NCI-H82 treated with DMSO at 0.1 percent for 48 hours (cell line): ENCODE results near the gene JAK1.

Source experiments
- DNase-seq: peaks from one replicate; lab custom pipeline; 2025; ENCODE audit not compliant: unreplicated experiment; lab: John Stamatoyannopoulos, UW

JAK1 gene

DNA sequence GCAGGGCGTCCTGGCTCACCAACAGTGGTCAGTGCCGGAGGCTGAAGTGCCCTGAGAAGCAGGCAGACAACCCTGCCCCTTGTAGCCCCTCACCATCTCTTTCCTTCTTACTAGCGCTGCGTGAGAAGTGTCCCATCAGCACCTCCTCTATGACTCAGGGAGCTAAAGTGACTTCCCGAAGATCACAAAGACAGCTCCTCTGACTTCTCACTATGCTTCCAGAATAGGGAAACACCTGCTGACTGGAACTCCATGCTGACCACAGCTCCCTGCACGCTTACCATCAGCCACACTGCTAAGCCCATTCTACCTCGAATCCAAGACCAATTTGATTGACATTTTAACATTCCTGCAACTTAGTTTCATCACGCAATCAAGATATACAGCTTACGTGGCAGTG, 92.8 kb downstream of the JAK1 start:
- DNase-seq: no peak

DNA sequence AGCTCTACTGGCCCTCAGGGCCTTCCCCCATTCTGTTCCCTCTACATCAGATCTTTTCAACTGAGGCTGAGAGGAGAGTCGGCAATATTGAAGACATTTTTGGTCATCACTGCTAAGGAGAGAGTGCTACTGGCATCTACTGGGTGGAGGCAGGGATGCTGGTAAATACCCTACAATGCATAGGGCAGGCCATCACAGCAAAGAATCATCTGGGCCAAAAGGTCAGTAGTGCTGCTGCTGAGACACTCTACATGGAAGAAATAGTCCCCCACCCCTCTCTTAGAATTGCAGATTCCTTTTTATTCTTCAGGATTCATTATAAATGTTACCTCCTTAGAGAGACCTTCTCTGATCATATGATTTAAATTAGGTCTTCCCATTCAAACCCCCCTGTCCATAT, 94.3 kb downstream of the JAK1 start:
- no peak for DNase-seq

DNA sequence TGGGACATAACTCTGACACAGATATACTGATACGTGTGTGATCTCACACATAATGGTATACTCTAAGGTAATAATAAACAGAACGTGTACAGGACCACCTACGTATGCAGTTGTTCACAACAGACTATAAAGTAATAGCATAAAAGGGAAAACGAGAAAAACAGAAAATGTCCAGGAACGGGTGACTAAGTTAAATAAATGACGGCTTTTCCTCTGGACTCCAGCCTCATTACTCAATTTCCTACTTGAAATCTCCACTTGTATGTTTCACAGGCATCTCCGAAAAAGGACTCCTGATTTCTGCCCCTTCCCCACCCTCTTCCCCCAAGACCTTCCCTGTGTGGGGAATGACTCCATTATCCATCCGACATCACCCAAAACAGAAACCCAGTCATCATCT, 95.1 kb downstream of the JAK1 start:
- DNase-seq: no peak

DNA sequence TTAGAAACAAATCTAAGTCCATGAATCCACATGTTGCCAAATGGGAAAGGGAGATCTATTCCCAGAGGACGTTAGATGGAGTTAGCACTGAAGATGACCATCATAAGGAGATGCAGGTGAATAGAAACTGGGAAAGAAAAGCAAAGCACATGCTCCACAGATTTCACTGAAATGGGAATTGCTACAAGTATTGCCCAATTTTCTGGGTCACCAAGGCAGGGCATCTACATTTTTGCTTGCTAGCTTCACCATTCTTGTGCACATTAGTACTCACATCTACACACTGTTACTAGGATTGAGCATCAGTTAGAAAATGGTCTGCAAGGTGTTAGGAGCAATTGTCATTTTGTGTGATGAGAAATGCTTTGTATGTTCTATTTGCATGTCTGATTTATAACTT, 99.1 kb downstream of the JAK1 start:
- DNase-seq: no peak

DNA sequence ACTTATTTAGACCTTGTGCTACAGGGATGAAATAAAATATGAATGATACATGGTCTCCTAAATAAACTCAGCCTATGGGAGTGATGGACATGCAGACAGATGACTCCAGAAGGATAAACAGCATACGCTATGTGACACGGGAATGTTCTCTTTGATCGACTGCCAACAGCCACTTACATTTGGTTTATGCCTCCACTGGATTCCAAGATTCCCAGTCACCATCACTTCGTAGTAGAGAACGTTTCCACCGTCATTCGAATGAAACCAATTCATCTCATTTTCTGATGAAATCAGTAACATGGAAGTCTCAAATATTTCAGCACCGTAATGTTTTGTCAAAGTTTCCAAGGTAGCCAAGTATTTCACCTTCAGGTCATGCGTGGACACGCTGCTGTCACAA, 99.7 kb downstream of the JAK1 start:
- no peak for DNase-seq

DNA sequence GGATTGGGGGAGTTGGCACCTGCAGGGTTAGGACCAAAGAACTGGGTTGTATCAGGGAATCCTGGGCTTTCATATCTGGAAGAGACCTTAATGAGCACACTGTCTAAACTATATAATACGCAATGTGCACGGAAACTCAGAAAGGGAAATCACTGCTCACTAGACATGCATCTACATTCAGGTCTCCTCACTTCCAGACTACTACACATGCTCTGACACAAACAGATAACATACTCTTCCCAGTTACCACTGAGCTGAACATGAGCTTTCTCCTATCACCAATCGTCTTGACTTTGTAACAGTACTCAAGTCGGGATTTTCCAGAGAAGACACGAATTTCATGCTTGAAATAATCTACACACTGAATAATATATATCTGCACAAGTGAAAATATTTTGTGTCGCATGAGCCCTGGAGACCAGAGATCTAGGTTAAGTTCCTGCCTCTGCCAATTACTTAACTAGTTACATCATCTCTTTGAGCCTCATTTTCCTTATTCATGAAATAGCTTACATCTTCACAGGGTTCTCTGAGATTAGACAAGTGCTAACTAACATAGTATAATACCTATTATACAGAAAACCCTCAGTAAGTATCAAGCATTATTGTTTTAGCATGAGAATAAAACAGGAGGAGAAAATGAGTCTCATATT, 101.1 kb downstream of the JAK1 start:
- no peak for DNase-seq

DNA sequence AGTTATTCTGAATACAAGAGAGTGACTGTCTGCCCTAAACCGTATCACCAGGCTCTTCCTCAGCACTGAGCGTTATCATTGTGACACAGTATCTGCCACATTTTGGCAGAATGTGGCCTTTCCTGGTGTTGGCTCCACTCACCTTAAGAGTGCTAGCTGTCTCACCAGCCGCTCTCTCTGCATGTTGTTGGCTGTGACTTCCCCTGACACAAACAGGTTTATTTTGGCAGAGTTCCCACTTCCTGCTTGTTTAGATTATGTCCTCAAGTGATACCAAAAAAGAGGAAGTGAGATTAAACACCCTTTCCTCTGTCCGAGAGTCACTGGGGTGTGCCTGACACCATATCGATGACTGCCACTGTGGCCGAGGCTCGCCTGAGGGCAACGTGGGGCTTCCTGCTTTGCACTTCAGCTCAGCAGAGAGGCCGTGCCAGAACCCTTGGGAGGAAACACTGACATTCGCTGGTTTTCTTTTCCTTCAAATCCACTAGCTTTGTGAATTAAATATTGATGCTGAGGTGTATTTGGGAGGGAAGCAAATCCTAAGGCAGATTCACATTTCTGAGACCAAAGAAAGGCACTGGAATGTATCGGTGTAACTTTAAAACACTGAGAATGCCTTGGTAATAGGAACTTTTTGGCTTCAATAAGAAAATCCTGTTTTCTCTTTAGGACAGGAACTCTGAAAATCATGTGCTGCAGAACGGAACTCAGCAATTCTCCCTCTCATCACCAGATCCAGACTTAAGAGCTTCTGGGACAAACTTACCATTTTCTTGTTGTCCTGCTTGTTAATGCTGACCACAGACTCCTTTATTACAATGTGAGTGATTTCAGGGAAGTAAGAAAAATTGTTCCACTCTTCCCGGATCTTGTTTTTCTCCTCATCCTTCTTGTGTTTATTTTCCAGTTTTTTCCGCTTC, 102.1 kb downstream of the JAK1 start:
- DNase-seq: no peak

DNA sequence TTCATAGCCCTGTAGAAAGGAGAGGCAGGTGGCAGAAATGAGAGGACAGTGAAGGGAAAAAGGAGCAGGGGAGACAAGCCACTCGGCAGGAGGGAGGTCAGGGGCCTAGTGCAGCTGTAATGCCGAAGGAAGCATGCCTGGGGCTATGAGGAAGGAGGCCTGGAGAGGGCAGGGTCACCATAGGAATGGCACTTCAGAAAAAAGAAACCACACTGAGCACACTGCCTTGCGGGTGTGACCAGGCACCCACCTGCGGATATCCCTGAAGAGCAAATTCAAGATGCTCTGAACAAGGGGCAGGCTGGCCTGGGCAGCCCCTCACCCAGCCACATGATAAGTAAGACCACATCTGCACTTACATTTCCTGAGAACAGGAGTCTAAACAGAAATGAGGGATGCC, 104.7 kb downstream of the JAK1 start:
- no peak for DNase-seq

DNA sequence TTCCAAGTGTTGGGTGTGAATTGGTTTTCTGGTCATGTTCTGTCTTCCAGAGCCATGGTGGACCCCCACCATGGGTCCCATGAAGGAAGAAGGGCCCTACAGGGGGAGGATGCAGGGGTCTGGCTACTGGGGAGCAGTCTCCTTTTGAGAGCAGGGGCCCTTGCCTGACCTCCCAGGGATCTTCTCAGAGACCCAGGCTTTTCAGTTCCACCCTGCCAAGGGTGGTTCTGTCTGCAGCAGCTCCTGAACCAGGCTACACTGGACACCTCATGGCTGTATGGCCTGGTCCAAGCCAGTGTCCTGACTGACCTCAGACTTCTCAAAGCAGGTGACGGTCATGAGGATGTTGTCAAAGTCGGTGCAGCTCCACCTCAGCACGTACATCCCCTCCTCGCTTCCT, 109.0 kb downstream of the JAK1 start:
- DNase-seq: no peak

DNA sequence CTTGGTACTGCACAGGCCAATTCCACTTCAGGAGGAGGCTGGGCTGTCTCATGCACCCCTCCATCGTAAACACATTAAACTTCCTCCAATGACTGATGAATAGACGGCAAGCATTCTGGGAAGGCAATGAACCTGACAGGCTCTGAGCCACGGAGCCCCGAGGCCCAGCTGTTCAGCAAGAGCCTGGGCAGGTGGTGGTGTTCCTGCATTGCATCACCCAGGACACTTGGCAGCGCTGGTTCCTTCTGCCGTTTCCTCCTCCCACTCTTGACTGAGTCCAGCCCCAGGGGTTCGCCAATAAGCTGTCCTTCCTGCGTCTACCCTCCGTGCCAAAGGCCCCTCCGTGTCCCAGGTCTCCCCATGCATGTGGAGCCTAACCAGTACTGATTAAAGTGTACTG, 109.8 kb downstream of the JAK1 start:
- no peak for DNase-seq

DNA sequence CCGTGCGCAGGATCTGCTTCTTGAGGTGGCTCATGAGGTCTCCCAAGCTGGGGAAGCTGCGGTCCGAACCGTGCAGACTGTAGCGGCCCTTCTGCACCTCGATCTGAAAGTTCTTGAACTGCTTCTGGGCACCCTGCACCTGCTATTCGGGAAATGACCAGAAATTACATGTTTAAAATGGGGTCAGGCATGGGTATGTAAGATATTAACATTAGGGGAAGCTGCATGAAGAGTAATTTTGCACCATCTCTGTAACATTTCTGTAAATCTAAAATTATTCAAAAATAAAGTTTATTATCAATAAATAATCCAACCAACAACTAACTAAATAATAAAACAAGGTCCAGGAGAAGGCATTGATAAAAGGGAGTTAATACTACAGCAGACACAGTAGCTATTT, 110.8 kb downstream of the JAK1 start:
- no peak for DNase-seq

DNA sequence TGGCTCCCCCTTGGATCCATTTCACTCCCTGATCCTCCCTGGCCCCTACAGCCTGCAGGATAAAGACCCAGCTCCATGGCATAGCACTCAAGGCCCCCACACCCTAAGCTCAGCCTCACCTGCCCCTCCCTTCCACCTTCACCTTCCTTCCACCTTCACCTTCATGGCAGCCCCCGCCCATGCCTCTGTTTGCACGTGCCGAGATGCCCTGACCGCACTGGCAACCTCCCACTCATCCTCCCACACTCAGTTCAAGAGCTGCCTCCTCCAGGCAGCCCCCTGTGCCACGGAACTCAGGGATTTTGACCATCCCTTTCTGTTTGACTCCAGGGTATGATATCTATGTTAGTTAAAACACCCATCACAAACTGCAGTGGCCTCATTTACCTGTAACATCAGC, 111.7 kb downstream of the JAK1 start:
- DNase-seq: no peak

DNA sequence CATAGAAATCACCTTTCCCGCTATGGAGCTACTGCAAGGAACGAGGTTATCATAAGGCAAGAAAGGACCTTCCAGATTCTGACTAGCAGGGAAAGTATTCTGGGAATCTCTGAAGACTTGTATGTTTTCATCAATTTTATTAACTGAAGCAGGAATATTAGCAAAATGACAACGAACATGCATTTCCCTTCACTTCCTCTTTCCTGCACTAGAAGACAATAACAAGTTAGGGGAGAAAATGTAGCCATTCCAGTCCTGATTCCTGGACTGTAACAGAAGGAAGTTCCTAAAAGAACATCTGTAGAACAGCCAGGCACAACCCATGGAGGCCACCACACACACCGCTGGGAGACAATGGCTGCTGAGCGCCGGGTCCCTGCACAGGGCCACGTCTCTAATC, 114.7 kb downstream of the JAK1 start:
- no peak for DNase-seq

DNA sequence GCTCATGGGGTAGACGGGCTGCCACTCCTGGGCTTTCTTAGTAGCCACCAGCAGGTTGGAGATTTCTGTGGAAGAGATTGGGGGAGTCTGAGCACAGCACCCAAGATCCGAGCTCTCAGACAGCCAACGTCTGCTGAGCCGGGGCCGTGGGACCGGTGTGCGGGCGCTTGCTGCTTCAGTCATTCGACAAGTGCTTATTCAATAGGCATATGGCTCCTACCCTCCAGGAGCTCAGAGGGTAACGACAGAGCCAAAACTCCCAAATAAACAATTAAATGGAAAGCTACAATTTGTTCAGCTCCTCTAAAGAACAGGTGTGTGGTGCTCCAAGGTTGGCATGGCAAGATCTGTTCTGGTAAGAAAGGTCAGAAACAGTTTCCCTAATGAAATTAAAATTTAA, 115.5 kb downstream of the JAK1 start:
- no peak for DNase-seq

DNA sequence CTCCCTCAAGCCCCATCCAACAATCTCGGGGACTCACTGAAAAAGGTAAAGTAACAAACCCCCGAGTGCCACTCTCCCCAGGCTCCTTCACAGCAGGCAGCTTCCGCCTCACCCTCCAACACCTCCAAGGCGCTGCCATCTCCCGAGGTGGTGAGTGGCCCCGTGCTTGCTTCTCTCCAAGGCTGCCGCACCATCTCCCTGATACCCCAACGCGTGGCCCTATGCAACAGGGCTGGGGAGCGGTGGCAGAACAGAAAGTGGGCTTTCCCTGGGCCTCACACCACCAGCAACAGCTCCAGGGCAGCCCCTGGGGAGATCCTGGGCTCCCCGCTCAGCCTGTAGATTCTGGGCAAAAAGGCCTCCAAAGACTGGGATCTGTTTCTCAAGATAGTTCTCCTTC, 116.4 kb downstream of the JAK1 start:
- DNase-seq: no peak

DNA sequence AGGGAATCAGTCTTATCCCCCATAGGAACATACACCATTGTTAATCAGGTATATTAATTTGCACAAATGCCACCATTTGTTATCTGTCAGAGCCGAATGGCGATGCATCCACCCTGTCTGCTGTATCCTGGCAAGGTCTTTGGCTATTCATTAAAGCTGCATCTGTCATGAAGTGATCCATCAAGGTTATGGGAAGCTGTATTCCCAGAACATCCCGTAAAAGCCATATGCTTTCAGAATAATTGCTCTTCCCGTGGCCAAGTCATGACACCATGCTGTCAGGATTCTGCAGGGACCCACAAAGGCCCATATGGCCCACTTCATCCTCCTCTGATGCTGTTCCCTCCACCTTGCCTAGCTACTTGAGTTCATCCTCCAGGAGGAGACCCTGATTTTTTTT, 117.5 kb downstream of the JAK1 start:
- no peak for DNase-seq

DNA sequence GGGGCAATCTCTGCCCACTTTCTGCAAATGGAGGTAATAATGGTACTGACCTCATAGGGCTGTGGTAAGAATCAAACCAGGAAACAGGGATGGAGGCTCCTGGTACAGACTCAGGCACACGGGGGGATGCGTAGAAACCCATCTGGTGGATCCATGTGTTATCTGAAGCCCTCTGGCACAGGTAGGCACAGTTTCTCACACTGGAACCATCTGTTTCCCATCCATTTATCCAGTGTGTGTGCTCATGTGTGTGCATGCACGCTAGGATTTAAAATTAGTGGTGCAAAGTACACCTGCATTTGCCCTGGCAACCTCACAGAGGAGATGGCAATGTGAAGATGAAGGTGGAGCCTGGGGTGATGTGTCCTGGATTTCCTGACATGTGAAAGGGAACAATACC, 118.2 kb downstream of the JAK1 start:
- no peak for DNase-seq

DNA sequence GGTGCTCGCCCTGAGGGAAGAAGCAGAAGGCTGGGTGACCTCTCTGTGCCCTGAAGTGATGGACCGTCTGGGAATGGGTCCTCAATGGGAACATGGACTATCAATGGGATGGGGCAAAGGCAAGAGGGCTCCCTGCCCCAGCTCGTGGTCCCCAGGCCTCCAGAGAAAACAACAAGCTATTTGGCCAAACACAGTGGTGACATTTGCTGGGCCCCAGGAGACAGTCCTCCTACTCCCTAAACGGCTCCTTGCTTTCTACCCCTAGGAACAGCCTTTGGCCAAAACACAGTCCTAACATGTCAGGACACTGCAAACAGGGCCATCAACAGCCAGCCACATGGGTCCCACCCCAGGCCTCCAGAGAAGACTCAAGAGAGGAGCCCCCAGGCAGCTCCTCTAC, 118.7 kb downstream of the JAK1 start:
- DNase-seq: no peak

DNA sequence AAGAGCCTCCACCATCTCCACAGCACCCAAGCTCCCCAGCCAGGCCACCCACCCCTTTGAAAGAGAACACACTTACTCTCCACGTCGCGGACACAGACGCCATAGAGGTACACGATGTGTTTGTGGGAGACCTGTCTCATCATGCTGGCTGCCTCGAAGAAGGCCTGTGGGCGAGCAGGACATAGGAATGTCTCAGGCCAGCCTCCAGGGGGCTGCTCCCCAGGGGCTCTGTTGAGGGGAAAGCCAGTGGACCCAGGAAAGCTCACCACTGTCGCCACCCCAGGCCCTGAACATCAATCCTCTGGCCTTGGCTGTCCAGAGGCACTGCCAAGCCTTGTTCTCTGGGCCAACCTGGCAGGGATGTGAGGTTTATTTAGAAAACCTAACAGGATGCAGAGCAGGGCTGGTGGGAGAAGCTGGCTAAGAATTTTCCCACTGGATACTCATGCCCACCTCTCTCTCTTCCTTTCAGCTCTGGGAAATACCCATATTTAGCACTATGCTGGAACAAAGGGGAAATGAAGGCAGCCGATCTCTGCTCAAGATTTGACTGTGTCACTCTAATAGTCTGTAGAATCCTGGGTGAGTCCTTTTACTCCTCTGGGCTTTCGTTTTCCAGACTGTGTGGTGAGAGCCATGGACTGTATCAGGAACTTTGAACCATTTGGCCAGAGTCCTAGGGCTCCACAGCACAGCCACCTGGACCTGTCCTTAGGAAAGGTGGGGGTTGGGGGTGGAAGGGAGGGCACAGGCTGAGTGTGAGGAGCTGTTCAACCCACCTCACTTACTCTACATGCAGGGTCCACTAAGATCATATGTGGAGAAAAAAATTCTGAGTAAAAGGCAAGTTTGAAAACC, 119.5 kb downstream of the JAK1 start:
- DNase-seq: no peak

DNA sequence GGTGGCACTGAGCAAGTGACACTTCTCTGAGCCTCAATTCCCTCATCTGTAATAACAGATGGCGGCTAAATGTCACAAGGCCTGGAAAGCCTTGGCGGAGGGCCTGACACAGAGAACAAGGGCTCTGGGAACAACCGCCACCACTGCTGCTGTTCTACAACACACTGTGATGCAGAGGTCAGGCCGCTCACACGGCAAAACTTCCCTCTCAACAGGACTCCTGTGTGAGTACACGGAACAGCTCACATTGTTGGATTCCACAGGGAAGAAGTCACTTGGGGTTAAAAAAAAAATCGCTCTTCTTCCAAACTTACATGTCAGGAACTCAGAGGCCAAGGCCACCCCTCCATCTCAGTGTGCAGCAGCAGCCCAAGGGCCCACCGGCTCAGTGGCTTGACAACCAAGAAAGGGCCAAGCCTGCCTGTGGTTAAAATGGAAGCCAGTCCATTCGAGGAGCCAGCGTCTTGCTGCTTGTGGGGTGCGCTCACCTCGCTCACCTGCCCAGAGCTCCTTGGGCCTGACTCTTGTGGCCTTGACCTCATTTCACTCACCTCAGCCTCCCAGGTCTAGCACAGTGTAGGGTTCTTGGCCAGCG, 120.4 kb downstream of the JAK1 start:
- DNase-seq: no peak

DNA sequence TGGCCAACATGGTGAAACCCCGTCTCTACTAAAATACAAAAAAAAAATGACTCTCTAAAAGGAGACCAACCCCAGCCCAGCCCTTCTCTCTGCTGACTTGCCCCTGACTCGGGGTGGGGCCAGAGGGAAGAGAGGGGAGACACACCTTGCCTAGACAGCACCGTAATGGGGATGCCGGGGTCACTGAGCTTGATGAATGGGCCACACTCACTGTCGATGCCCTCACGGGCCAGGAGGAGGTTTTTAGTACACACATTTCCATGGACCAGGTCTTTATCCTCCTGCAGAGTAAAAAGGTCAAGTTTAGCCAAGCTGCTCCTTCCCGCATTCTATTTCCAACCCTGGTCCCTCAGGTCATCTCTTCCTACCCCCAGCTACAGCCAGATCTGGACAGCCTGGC, 121.7 kb downstream of the JAK1 start:
- no peak for DNase-seq
